Germinal center (tissue), 1 donor: ENCODE data around the gene NRP2.

Experiments
- DNase-seq: peaks from one replicate; pipeline ENCODE4 v3.0.0; 2012; ENCODE audit warnings: mixed read lengths, low spot score

The NRP2 gene

DNA sequence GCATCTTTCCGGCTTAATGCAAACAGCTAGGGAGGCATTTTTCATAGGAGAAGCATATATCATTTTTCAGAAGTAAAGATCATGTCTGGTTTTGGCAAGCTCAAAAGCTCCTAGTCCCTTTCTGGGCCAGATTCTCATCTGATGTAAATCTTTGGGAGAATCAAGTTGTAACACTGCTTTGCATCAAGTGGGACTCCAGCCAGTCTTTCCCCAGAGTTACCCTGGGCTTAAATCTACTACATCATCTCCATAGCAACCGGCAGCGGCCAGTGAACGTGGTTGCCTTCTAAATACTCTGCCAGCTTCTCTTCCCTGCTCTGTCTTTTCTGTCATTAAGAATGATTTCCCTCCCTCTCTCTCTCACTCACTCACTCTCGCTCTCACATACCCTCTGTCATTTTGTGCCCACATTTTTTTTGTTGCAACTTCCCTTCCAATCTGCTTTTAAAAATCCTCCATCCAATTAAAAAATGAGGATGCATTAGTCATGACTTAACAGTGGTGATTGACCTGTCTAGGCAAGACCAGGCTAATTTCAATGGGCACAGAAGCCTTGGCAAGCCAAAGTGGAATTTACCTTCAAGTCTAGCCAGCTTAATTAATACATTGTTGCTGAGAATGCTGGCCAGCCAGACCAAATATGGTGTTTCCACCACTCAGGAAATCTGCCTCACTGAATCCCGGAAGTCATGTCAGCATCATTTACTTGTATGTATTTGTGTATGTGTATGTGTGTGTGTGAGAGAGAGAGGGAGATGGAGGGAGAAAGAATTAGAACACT is 93.0 kb downstream of the NRP2 start:
- peak; percentile 11 for DNase-seq

DNA sequence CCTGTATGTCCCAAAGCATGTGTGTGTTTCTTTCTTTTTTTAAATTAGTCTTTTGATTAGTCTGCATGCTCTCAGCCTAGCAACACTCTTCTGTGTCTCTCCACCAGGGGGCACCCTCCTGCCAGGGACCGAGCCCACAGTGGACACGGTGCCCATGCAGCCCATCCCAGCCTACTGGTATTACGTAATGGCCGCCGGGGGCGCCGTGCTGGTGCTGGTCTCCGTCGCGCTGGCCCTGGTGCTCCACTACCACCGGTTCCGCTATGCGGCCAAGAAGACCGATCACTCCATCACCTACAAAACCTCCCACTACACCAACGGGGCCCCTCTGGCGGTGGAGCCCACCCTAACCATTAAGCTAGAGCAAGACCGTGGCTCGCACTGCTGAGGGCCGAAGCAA is 93.8 kb downstream of the NRP2 start:
- peak; percentile 33 for DNase-seq

- no peak for DNase-seq
These were observed 94.4 kb downstream of the NRP2 start for GRCh38 chr2:205776720-205777119.

DNA sequence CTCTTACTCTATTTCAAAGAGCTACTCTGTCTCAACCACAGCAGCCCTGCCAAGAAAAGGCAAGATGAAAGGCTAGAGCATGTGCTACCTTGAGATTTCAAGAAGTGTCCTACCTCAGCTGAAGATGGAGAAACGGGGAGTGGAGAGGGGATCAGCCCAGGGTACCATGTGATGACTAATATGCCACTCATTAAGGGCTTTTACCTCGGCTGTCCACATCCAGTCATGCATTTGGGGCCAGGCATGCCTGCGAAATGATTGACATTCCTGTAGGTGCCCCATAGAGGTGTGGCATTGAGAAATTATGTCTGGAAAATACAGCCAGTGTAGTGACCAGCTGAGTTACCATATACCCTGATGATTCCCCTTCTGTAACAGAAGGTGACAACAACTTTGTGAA is 96.1 kb downstream of the NRP2 start:
- DNase-seq: no peak

DNA sequence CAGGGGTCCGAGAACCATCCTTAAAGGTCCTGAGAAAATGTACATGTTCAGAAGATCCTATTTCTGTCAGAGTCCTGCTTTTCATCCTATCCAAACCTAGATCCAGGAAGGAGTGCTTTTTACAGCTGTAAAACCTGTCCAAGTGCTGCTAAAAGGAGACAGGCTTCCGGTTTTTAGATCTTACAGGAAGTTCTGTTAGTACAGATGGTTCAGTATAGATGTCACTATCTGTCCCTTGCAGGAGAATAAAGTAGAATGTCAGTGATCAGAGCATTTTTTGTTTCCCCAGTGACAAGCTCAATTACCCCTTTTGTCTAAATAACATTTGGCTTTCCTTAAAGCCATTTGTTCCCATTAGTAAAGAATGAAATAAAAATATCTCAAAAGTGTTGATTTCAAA is 98.3 kb downstream of the NRP2 start:
- no peak for DNase-seq

- no peak for DNase-seq
These were observed 99.1 kb downstream of the NRP2 start for GRCh38 chr2:205781244-205781931.

DNA sequence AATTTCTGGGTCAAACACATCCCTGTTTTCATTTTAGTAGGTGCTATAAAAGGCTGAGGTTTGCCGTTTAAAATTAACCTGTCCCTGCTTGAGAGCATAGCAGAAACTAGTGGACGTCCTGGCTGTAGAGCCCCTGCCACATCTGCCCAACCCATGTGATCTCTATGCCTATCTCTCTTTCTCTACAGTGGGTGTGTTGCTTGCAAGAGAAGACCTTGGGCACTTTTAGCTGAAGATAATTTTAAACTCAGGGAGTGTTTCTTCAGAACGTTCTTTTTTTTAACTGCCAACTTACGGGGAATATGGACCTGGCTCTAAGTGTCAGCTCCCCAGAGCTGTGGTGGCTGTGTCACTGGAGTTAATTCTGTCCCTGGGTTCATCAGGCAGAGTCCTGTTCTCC is 100.6 kb downstream of the NRP2 start:
- no peak for DNase-seq

DNA sequence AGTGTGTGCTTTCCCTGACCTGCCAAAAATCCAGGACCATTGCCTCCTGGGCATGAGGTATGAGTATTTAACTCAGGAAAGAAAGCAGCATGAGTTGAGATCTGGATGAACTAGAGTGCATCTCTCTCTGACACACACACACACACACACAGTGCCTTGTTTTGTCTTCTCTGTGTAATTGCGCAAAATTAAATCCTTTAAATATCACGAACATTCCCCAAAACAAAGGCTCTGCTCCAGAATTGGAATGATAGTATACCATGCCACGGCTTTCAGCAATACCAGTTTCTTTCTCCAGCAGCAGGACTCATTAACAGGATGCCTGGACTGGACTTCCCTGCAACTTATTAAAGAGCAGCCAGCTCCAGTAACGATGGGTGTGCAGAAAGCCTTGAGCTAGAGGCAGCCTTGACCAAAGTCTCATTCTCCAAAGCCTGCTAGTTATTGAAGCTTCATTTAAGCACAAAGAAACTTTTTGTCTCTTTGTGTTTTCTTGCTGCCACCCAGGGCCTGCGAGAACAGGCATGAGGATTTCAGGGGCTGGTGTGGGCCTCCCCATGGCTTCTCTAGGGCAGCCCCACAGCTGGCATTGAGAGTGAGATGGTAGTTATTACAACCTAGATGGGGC is 101.7 kb downstream of the NRP2 start:
- DNase-seq: no peak

GRCh38 chr2:205785507-205786260 is 103.4 kb downstream of the NRP2 start:
- no peak for DNase-seq

- DNase-seq: no peak
These were observed 104.7 kb downstream of the NRP2 start for GRCh38 chr2:205786976-205787375.

- no peak for DNase-seq
These were observed 105.5 kb downstream of the NRP2 start for GRCh38 chr2:205787761-205788160.

DNA sequence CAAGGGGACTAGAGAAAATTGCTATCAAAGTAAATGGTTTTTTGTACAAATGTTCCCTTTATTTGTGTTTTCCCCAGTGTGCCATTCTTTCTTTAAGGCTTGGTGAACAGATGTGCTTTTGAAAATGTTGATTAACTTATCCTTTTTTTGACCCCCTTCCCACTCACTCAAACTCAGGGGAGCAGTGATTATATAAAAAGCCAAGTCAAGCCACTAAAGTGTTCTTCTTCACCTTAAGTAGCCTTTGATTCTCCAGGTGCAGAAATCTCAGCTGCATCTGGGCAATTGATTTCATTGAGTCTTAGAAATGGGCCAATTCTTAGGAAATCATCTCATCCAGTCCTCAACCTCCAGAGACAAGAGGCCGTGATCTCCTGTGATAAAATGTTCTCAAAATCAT is 107.6 kb downstream of the NRP2 start:
- no peak for DNase-seq

GRCh38 chr2:205792908-205793307 is 110.6 kb downstream of the NRP2 start:
- DNase-seq: no peak

DNA sequence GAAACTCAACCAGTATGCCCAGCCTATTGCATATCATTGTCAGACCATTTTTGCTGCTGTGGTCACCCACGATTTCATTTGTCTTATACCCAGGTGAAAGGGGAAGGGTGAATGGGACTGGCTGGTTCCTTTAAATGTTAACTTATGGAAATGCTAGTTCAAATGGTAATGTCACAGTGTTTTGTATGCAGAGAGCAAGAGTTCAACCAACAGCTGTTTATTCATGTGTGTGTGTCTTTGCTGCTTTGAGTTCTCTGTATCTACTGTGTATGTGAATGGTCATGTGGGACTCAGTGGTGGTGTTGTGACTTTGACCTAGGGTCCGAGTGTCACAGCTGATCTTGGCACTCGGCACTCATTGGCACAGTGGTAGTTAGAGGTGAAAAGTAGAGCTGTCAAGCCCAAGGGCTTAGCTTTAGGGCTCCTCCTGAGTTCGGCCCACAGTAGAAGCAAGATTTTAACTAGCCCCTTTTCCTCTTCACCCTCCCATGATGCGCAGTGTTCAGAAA is 114.6 kb downstream of the NRP2 start:
- no peak for DNase-seq

GRCh38 chr2:205797866-205798265 is 115.6 kb downstream of the NRP2 start:
- DNase-seq: no peak

GRCh38 chr2:205800224-205800623 is 117.9 kb downstream of the NRP2 start:
- no peak for DNase-seq

DNA sequence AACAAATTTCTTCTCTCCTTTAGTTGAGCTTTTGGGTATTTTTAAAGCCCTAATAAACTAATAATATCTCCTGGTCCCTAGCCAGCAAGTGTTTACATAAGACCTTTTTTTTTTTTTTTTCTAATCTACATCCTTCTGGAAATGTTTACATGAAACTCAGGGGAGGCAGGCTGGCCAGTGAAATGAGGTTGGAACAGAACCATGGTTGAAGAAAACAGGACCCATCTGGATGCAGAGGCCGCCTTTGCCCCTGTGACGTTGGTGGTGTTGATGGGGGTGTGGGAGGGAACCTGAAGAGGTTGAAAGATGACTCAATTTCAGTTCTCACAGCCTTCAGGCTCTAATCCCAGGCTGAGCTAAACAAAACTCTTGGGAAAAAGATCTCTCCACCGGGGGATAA is 118.5 kb downstream of the NRP2 start:
- DNase-seq: no peak

GRCh38 chr2:205802065-205802464 is 119.8 kb downstream of the NRP2 start:
- DNase-seq: no peak

GRCh38 chr2:205802941-205803340 is 120.6 kb downstream of the NRP2 start:
- no peak for DNase-seq

GRCh38 chr2:205803500-205803899 is 121.2 kb downstream of the NRP2 start:
- no peak for DNase-seq

DNA sequence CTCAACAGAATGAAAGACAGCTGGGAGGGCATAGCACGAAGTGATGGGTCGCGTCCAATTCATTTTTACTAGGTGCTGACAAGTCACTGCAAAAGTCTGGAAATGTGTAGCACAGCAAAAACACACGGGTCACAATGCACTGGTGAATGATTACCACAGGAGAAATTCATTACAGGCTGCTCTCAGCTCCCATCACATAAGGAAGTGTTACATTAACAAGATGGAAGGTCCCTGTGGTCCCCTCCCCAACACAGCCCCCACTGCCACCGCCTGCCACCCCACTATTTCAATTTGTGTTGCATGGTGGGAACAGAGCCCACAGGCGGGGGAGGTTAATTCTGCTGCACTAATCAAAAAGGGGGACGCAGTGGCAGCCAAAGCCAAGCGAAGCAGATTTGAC is 122.8 kb downstream of the NRP2 start:
- no peak for DNase-seq

DNA sequence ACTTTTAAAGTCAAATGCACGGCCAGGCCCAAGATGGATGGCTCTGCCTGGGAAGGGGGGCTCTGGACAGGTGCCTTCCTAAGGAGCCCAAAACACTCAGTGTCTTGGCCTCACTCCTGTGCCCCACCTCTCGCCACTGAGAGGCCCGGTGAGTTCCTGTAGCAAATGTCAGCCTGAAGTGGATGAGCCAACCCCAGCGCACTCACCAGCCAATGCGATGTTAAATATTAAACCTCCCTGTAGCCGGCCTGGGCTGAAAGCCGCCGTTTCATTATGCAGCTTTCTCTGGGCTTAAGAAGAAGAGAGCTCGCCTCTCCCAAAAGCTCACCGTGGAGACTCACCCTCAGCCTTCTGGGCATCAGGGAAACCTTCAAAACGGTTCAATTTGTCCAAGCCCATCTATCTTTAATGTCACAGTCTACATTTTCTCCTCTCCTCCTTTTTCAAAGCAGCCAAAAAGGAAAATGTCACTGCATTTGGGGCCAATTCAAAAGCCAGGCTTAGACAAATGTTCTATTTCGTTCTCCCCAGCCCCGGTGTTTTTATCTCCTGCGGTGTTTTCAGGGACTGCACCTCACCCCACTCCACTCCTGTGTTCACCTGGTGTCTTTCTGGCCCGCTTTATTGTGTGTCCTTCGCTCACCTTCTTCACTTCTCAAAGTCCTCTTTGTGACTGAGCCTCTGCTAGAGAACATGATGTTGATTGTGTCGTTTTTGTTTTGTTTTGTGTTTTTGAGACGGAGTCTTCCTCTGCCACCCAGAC is 124.0 kb downstream of the NRP2 start:
- DNase-seq: no peak
